IMR-90 (cell line): ENCODE measurements around the gene SLC44A5. TPM values are rescaled to one million over a fixed set of nuclear protein-coding genes. Genes with fewer than 3 reads are reported as not detected.

Experiments used
- ATAC-seq: fragments of 200-7000 bp; cut with Tn5 transposase; 2 replicates; pipeline ENCODE4 v1.9.1; 2020; ENCODE audit warnings: low read depth, mild to moderate bottlenecking, moderate library complexity
- BruUV-seq: library from RNA; stranded (reverse); fragments of 400-500 nt; replicated peaks from 2 replicates; lab custom pipeline; 2021; lab: Mats Ljungman, UMichigan
- CTCF ChIA-PET: fragments of 300-600 bp; formaldehyde crosslinking; extraction: SDS; loops from one replicate; lab custom pipeline; 2021; ENCODE audit warnings: antibody characterized with exemption; lab: Yijun Ruan, JAX
- POLR2A ChIA-PET: fragments of 300-600 bp; sonication (Branson Sonifier 250); formaldehyde crosslinking; loops from one replicate; lab custom pipeline; 2022; ENCODE audit warnings: antibody characterized with exemption; ENCODE audit not compliant: unreplicated experiment; lab: Charles Lee
- DNase-seq: peaks from one replicate; pipeline ENCODE4 v3.0.0; 2013
- H2AFZ ChIP-seq: replicated peaks from 2 replicates; pipeline ENCODE3; 2013; ENCODE audit warnings: low read length, mild to moderate bottlenecking; ENCODE audit not compliant: poor library complexity
- H2AK5ac ChIP-seq: 2 replicates; pipeline ENCODE4 v1.6.1; 2013; ENCODE audit warnings: low read depth, low read length, inconsistent platforms
- H2AK9ac ChIP-seq: replicated peaks from 2 replicates; pipeline ENCODE3; 2013; ENCODE audit warnings: mild to moderate bottlenecking, low read depth, low read length, moderate library complexity; ENCODE audit not compliant: poor library complexity
- H2BK120ac ChIP-seq: 2 replicates; pipeline ENCODE4 v1.6.1; 2013; ENCODE audit warnings: low read depth, low read length, inconsistent platforms
- H2BK15ac ChIP-seq: 3 replicates; pipeline ENCODE4 v1.6.1; 2013; ENCODE audit warnings: low read depth, low read length, inconsistent platforms
- H2BK20ac ChIP-seq: 2 replicates; pipeline ENCODE4 v1.6.1; 2013; ENCODE audit warnings: low read depth, mild to moderate bottlenecking, inconsistent platforms, low read length, moderate library complexity
- H2BK5ac ChIP-seq: 2 replicates; pipeline ENCODE4 v1.6.1; 2013; ENCODE audit warnings: mild to moderate bottlenecking, low read depth, low read length, inconsistent platforms; ENCODE audit not compliant: poor library complexity, severe bottlenecking
- H3K14ac ChIP-seq: replicated peaks from 2 replicates; pipeline ENCODE4 v1.6.1; 2013; ENCODE audit warnings: low read depth, low read length, inconsistent platforms
- H3K18ac ChIP-seq: 2 replicates; pipeline ENCODE4 v1.6.1; 2013; ENCODE audit warnings: low read depth, low read length, control low read depth
- H3K23ac ChIP-seq: 2 replicates; pipeline ENCODE4 v1.6.1; 2013; ENCODE audit warnings: low read depth, low read length, inconsistent platforms
- H3K27ac ChIP-seq: 2 replicates; pipeline ENCODE4 v1.5.1; 2013; ENCODE audit warnings: mild to moderate bottlenecking, control low read depth, low read length; ENCODE audit not compliant: insufficient read depth
- H3K27me3 ChIP-seq: 2 replicates; pipeline ENCODE4 v1.6.1; 2013; ENCODE audit warnings: low read length; ENCODE audit not compliant: control insufficient read depth, insufficient read depth
- H3K36me3 ChIP-seq: 2 replicates; pipeline ENCODE4 v1.6.1; 2013; ENCODE audit warnings: low read length, mixed read lengths; ENCODE audit not compliant: control insufficient read depth, insufficient read depth
- H3K4ac ChIP-seq: 2 replicates; pipeline ENCODE4 v1.6.1; 2013; ENCODE audit warnings: low read depth, low read length, inconsistent platforms
- H3K4me1 ChIP-seq: 2 replicates; pipeline ENCODE4 v1.6.1; 2013; ENCODE audit warnings: low read length, mixed read lengths; ENCODE audit not compliant: control insufficient read depth, insufficient read depth
- H3K4me2 ChIP-seq: 2 replicates; pipeline ENCODE4 v1.6.1; 2013; ENCODE audit warnings: low read depth, mild to moderate bottlenecking, control low read depth, low read length, moderate library complexity
- H3K4me3 ChIP-seq: 2 replicates; pipeline ENCODE4 v1.5.1; 2013; ENCODE audit warnings: low read depth, mild to moderate bottlenecking, control low read depth, low read length, moderate library complexity; ENCODE audit not compliant: insufficient read depth
- H3K56ac ChIP-seq: 2 replicates; pipeline ENCODE4 v1.6.1; 2013; ENCODE audit warnings: low read length, inconsistent platforms; ENCODE audit not compliant: insufficient read depth; ENCODE audit errors: extremely low read depth
- H3K79me1 ChIP-seq, 2 experiments: 2 replicates each; pipeline ENCODE4 v1.6.1; 2013; ENCODE audit warnings: low read length in 2 of 2, inconsistent platforms in 1 of 2, low read depth in 1 of 2
- H3K9ac ChIP-seq: 2 replicates; pipeline ENCODE4 v1.6.1; 2013; ENCODE audit warnings: low read depth, low read length, control low read depth
- H3K9me1 ChIP-seq: 2 replicates; pipeline ENCODE4 v1.6.1; 2013; ENCODE audit warnings: low read length, inconsistent platforms; ENCODE audit not compliant: insufficient read depth
- H3K9me3 ChIP-seq: 2 replicates; pipeline ENCODE4 v1.6.1; 2013; ENCODE audit warnings: low read length; ENCODE audit not compliant: control insufficient read depth, insufficient read depth
- H4K20me1 ChIP-seq: 2 replicates; pipeline ENCODE4 v1.6.1; 2013; ENCODE audit warnings: low read length, inconsistent platforms; ENCODE audit not compliant: insufficient read depth
- H4K5ac ChIP-seq: 2 replicates; pipeline ENCODE4 v1.6.1; 2013; ENCODE audit warnings: mild to moderate bottlenecking, low read depth, low read length, control low read depth
- H4K8ac ChIP-seq, 2 experiments: 2 replicates each; pipeline ENCODE4 v1.6.1; 2013; ENCODE audit warnings: low read depth in 2 of 2, low read length in 2 of 2, control low read depth in 1 of 2, inconsistent platforms in 1 of 2
- H4K91ac ChIP-seq: 2 replicates; pipeline ENCODE4 v1.6.1; 2013; ENCODE audit warnings: low read depth, low read length, inconsistent platforms; ENCODE audit not compliant: insufficient read depth
- CHD1 ChIP-seq: IDR thresholded peaks from 2 replicates; pipeline ENCODE4 v1.6.1; 2012; ENCODE audit warnings: low read depth, low read length, improper control_type of control experiment
- ELK1 ChIP-seq: fragments of 150-350 bp; IDR thresholded peaks from 2 replicates; pipeline ENCODE4 v1.6.1; 2016; ENCODE audit warnings: low read depth, mild to moderate bottlenecking, low read length, moderate library complexity, borderline replicate concordance
- RAD21 ChIP-seq: IDR thresholded peaks from 2 replicates; pipeline ENCODE4 v1.6.1; 2012; ENCODE audit warnings: low read length, improper control_type of control experiment
- RCOR1 ChIP-seq: IDR thresholded peaks from 2 replicates; pipeline ENCODE4 v1.6.1; 2012; ENCODE audit warnings: mild to moderate bottlenecking, low read length, improper control_type of control experiment; ENCODE audit not compliant: insufficient replicate concordance
- RFX5 ChIP-seq: IDR thresholded peaks from 2 replicates; pipeline ENCODE4 v1.8.0; 2012; ENCODE audit warnings: low read depth, mild to moderate bottlenecking, low read length, moderate library complexity
- SMC3 ChIP-seq: fragments of 150-350 bp; IDR thresholded peaks from 2 replicates; pipeline ENCODE4 v1.6.1; 2016; ENCODE audit warnings: low read depth, mild to moderate bottlenecking, antibody characterized with exemption, low read length, moderate library complexity
- USF2 ChIP-seq: fragments of 150-350 bp; IDR thresholded peaks from 2 replicates; pipeline ENCODE4 v1.6.1; 2017; ENCODE audit warnings: mild to moderate bottlenecking, antibody characterized with exemption, low read length, low read depth
- WGBS, 2 experiments: methylation state at CpG; one replicate each; pipeline versions ENCODE4 v1.1.5 to v1.1.7; 2013; ENCODE audit warnings: missing lambda C conversion rate in 2 of 2; ENCODE audit not compliant: insufficient read length in 1 of 2; ENCODE audit errors: extremely low coverage in 2 of 2; 5-methylcytosine and 5-hydroxymethylcytosine counted together
- dilution Hi-C: fragments of 300-500 bp; cut with HindIII; formaldehyde crosslinking; loops from one replicate; pipeline ENCODE4 v1.14.3; 2018; ENCODE audit warnings: low sequenced_read_pairs; ENCODE audit not compliant: unreplicated experiment
- in situ Hi-C: fragments of 300-500 bp; cut with MboI; formaldehyde crosslinking; loops from 3 replicates; pipeline ENCODE4 v1.14.3; 2019; ENCODE audit warnings: low sequenced_read_pairs, inconsistent platforms, mixed read lengths
- intact Hi-C: fragments of 100-400 bp; cut with micrococcal nuclease; formaldehyde crosslinking; loops from 2 replicates; pipeline ENCODE4 v1.10.0; 2022
- polyA plus RNA-seq, 3 experiments: library from polyadenylated mRNA; depleted of rRNA; stranded (reverse); fragments of >200 nt; gene quantifications; 2 replicates each; pipeline ENCODE4 v1.2.3, GENCODE V29; 2012; ENCODE audit warnings: low replicate concordance in 1 of 3
- total RNA-seq: library from RNA; depleted of rRNA; stranded (reverse); fragments of >200 nt; gene quantifications from 2 replicates; pipeline ENCODE4 v1.2.3, GENCODE V29; 2012

Gene SLC44A5
- total and polyA plus RNA-seq, 2 of the 4 experiments (the other 2 are of a cell fraction) = under 0.01 TPM; not detected in 1

- no peak overlapping the region for H3K56ac ChIP-seq
- no peak overlapping the region for H3K9ac ChIP-seq
- no peak overlapping the region for H2BK5ac ChIP-seq
- in situ Hi-C loops (no loop called here), intact Hi-C loops (loop anchor here (1.0 kb wide), 1 partner anchor 430 kb away; no protein-coding TSS in a partner anchor), dilution Hi-C loops (no loop called here)
- no peak overlapping the region for H2AK5ac ChIP-seq
- H4K91ac ChIP-seq = no peak overlapping the region
- BruUV-seq = no TSS peak
- no peaks in the 10 kb centered on the region for H3K36me3 ChIP-seq
- H4K5ac ChIP-seq = no peak overlapping the region
- TF ChIP-seq RAD21 (no peak), CHD1 (no peak), RCOR1 (no peak), SMC3 (no peak), ELK1 (no peak), USF2 (no peak), RFX5 (no peak)
- no peaks in the 10 kb centered on the region for H3K9me3 ChIP-seq
- H3K23ac ChIP-seq = no peak overlapping the region
- ATAC-seq (no peak), DNase-seq (no peak)
- H3K9me1 ChIP-seq = no peaks in the 10 kb centered on the region
- H3K14ac ChIP-seq = no peak overlapping the region
- ChIA-PET POLR2A (no interaction called here), CTCF (interaction anchor here (0.7 to 3.6 kb wide), 7 partner anchors 11 to 442 kb away, joined by 3 to 28 read pairs (median 3); no protein-coding TSS in a partner anchor)
- H3K79me1 ChIP-seq = no peaks in the 10 kb centered on the region
- H4K8ac ChIP-seq = no peak overlapping the region
- no peak overlapping the region for H2BK120ac ChIP-seq
- H3K18ac ChIP-seq = no peak overlapping the region
- no peak overlapping the region for H3K4me3 ChIP-seq
- no peak overlapping the region for H2AK9ac ChIP-seq
- H3K27me3 ChIP-seq = no peaks in the 10 kb centered on the region
- H2BK20ac ChIP-seq = no peak overlapping the region
- H3K4me2 ChIP-seq = no peak overlapping the region
- H4K20me1 ChIP-seq = no peaks in the 10 kb centered on the region
- H3K27ac ChIP-seq = no peak overlapping the region
- no CpG with 5 or more reads among the region's 4 CpGs for WGBS, 2 experiments
- H3K4me1 ChIP-seq = no peaks in the 10 kb centered on the region
- no peak overlapping the region for H3K4ac ChIP-seq
- no peak overlapping the region for H2AFZ ChIP-seq
- H2BK15ac ChIP-seq = no peak overlapping the region
Observed at GRCh38 chr1:75202751-75203150, 408.2 kb downstream of the SLC44A5 start.
